SK-N-SH (cell line): Measurements from ENCODE around the gene NUDT7. TPM values are rescaled to one million over a fixed set of nuclear protein-coding genes. Genes with fewer than 3 reads are reported as not detected.

Experiments
- CTCF ChIA-PET: fragments of 300-600, 350-600 bp; formaldehyde crosslinking; extraction: SDS; loops from one replicate; lab custom pipeline; 2021; lab: Yijun Ruan, JAX
- POLR2A ChIA-PET: fragments of 350-600 bp; sonication (Branson Sonifier 250); formaldehyde crosslinking; extraction: SDS; loops from one replicate; lab custom pipeline; 2020; ENCODE audit warnings: antibody characterized with exemption, inconsistent platforms; lab: Yijun Ruan, JAX
- DNase-seq: peaks from one replicate; pipeline ENCODE4 v3.0.0; 2012
- H2AFZ ChIP-seq: fragments of 200-600 bp; sonication (generic); 2 replicates; pipeline ENCODE4 v1.8.1; 2016; ENCODE audit warnings: antibody characterized with exemption, mild to moderate bottlenecking, low read depth
- H3F3A ChIP-seq: fragments of 200-600 bp; sonication (generic); replicated peaks from 2 replicates; pipeline ENCODE3; 2016; ENCODE audit warnings: antibody characterized with exemption, mild to moderate bottlenecking; ENCODE audit not compliant: insufficient read depth
- H3K27ac ChIP-seq, 2 experiments: fragments of 200-500 bp in 1 of 2; fragments of 200-600 bp in 1 of 2; sonication (Bioruptor generic) in 1 of 2; sonication (generic), shearing (Covaris generic) in 1 of 2; 2 replicates each; pipeline versions ENCODE4 v1.5.1 to v1.6.1; 2014 to 2016; ENCODE audit warnings: low read depth in 2 of 2, inconsistent platforms in 1 of 2, low read length in 1 of 2, mild to moderate bottlenecking in 1 of 2, mixed read lengths in 1 of 2
- H3K27me3 ChIP-seq: fragments of 200-600 bp; sonication (generic), shearing (Covaris generic); 2 replicates; pipeline ENCODE4 v1.6.1; 2016; ENCODE audit warnings: mixed run types; ENCODE audit not compliant: insufficient read depth
- H3K36me3 ChIP-seq, 2 experiments: fragments of 200-500 bp in 1 of 2; fragments of 200-600 bp in 1 of 2; sonication (Bioruptor generic) in 1 of 2; sonication (generic) in 1 of 2; replicated peaks in 1 of 2; 2 replicates each; pipeline versions ENCODE3 to v1.5.1; 2014 to 2016; ENCODE audit warnings: low read length in 1 of 2, mild to moderate bottlenecking in 1 of 2; ENCODE audit not compliant: insufficient read depth in 2 of 2, control insufficient read depth in 1 of 2
- H3K4me1 ChIP-seq, 2 experiments: fragments of 200-500 bp in 1 of 2; fragments of 200-600 bp in 1 of 2; sonication (Bioruptor generic) in 1 of 2; sonication (generic), shearing (Covaris generic) in 1 of 2; 2 replicates each; pipeline versions ENCODE4 v1.5.1 to v1.6.1; 2014 to 2016; ENCODE audit warnings: low read depth in 1 of 2, low read length in 1 of 2, mixed run types in 1 of 2; ENCODE audit not compliant: insufficient read depth in 2 of 2, control insufficient read depth in 1 of 2
- H3K4me2 ChIP-seq: fragments of 200-600 bp; sonication (generic), shearing (Covaris generic); 2 replicates; pipeline ENCODE4 v1.6.1; 2017; ENCODE audit warnings: mixed run types
- H3K4me3 ChIP-seq, 2 experiments: fragments of 200-500 bp in 1 of 2; fragments of 200-600 bp in 1 of 2; sonication (Bioruptor generic) in 1 of 2; sonication (generic), shearing (Covaris generic) in 1 of 2; 2 replicates each; pipeline versions ENCODE4 v1.5.1 to v1.8.1; 2014 to 2016; ENCODE audit warnings: low read depth in 2 of 2, inconsistent platforms in 1 of 2, low read length in 1 of 2, mild to moderate bottlenecking in 1 of 2, mixed read lengths in 1 of 2, moderate library complexity in 1 of 2
- H3K79me2 ChIP-seq: fragments of 200-600 bp; sonication (generic); 2 replicates; pipeline ENCODE4 v1.8.1; 2017; ENCODE audit warnings: mild to moderate bottlenecking; ENCODE audit not compliant: insufficient read depth
- H3K9ac ChIP-seq: fragments of 200-600 bp; sonication (generic); 2 replicates; pipeline ENCODE4 v1.6.1; 2017; ENCODE audit warnings: mixed run types
- H3K9me2 ChIP-seq: fragments of 200-600 bp; sonication (generic); 2 replicates; pipeline ENCODE4 v1.6.1; 2017; ENCODE audit warnings: mixed run types
- H3K9me3 ChIP-seq: fragments of 200-600 bp; sonication (generic); 2 replicates; pipeline ENCODE4 v1.6.1; 2017; ENCODE audit warnings: mixed run types, mild to moderate bottlenecking, moderate library complexity
- H4K20me1 ChIP-seq: fragments of 200-600 bp; sonication (generic); 2 replicates; pipeline ENCODE4 v1.6.1; 2017; ENCODE audit warnings: mild to moderate bottlenecking, mixed run types; ENCODE audit not compliant: insufficient read depth
- CTCF ChIP-seq: fragments of 200-600 bp; sonication (generic); IDR thresholded peaks from 2 replicates; pipeline ENCODE4 v1.6.1; 2017; ENCODE audit warnings: antibody characterized with exemption, mild to moderate bottlenecking, moderate library complexity
- ELF1 ChIP-seq: IDR thresholded peaks from 2 replicates; pipeline ENCODE4 v1.4.0; 2012
- GABPA ChIP-seq: IDR thresholded peaks from 2 replicates; pipeline ENCODE4 v1.4.0; 2012; ENCODE audit warnings: low read depth, mild to moderate bottlenecking
- GATA2 ChIP-seq: sonication (generic); formaldehyde crosslinking; IDR thresholded peaks from 2 replicates; pipeline ENCODE4 v1.5.0; 2020; ENCODE audit warnings: mild to moderate bottlenecking, missing genetic modification reagents
- JUND ChIP-seq: IDR thresholded peaks from 2 replicates; pipeline ENCODE4 v1.4.0; 2012
- MEF2A ChIP-seq: IDR thresholded peaks from 2 replicates; pipeline ENCODE4 v1.4.0; 2012; ENCODE audit warnings: low read depth, borderline replicate concordance
- MXI1 ChIP-seq: IDR thresholded peaks from 2 replicates; pipeline ENCODE4 v1.6.1; 2012; ENCODE audit warnings: mild to moderate bottlenecking, low read depth, low read length, improper control_type of control experiment
- NFIC ChIP-seq: IDR thresholded peaks from 2 replicates; pipeline ENCODE4 v1.4.0; 2012; ENCODE audit warnings: borderline replicate concordance
- NRF1 ChIP-seq: IDR thresholded peaks from 2 replicates; pipeline ENCODE4 v1.6.1; 2012; ENCODE audit warnings: low read depth, mild to moderate bottlenecking, low read length
- PBX3 ChIP-seq: IDR thresholded peaks from 2 replicates; pipeline ENCODE4; 2012
- RAD21 ChIP-seq: IDR thresholded peaks from 2 replicates; pipeline ENCODE4 v1.6.1; 2012; ENCODE audit warnings: mild to moderate bottlenecking, low read length
- RCOR1 ChIP-seq: fragments of 150-350 bp; IDR thresholded peaks from 2 replicates; pipeline ENCODE4 v1.6.1; 2017; ENCODE audit warnings: antibody characterized with exemption, low read length
- REST ChIP-seq: IDR thresholded peaks from 2 replicates; pipeline ENCODE4 v1.6.1; 2012; ENCODE audit warnings: mild to moderate bottlenecking, low read depth, low read length, moderate library complexity
- RXRA ChIP-seq: IDR thresholded peaks from 2 replicates; pipeline ENCODE4 v1.4.0; 2012; ENCODE audit warnings: low read depth, mild to moderate bottlenecking, borderline replicate concordance
- SIN3A ChIP-seq: IDR thresholded peaks from 2 replicates; pipeline ENCODE4 v1.6.1; 2012; ENCODE audit warnings: low read depth, mild to moderate bottlenecking, low read length, moderate library complexity, borderline replicate concordance
- SMC3 ChIP-seq: IDR thresholded peaks from 2 replicates; pipeline ENCODE4 v1.6.1; 2012; ENCODE audit warnings: low read depth, low read length, improper control_type of control experiment
- TAF1 ChIP-seq: IDR thresholded peaks from 2 replicates; pipeline ENCODE4 v1.6.1; 2012; ENCODE audit warnings: low read depth, mild to moderate bottlenecking, low read length, moderate library complexity, borderline replicate concordance
- USF2 ChIP-seq: fragments of 150-350 bp; IDR thresholded peaks from 2 replicates; pipeline ENCODE4 v1.6.1; 2017; ENCODE audit warnings: antibody characterized with exemption, low read length, low read depth, borderline replicate concordance
- YY1 ChIP-seq: IDR thresholded peaks from 2 replicates; pipeline ENCODE4 v1.4.0; 2012; ENCODE audit warnings: low read depth, mild to moderate bottlenecking
- ZBTB33 ChIP-seq: IDR thresholded peaks from 2 replicates; pipeline ENCODE4 v1.4.0; 2012; ENCODE audit warnings: low read depth, borderline replicate concordance
- WGBS: methylation state at CpG from one replicate; pipeline ENCODE4 v1.1.6; 2017; ENCODE audit warnings: low lambda C conversion rate; 5-methylcytosine and 5-hydroxymethylcytosine counted together
- polyA plus RNA-seq, 3 experiments: library from polyadenylated mRNA; depleted of rRNA; stranded (reverse); fragments of >200 nt; gene quantifications; 2 replicates each; pipeline ENCODE4 v1.2.3, GENCODE V29; 2012

Gene NUDT7
- polyA plus RNA-seq, 1 of the 3 experiments (the other 2 are of a cell fraction) = 11.4 TPM

GRCh38 chr16:77696149-77696548, 26.2 kb upstream of the NUDT7 start:
- Histone ChIP-seq H3K27ac (no peak overlapping the region), H3K4me1 (no peaks in the 10 kb centered on the region), H3K36me3 (no peaks in the 10 kb centered on the region), H3K9ac (no peak overlapping the region), H3K79me2 (no peaks in the 10 kb centered on the region), H3K4me3 (no peak overlapping the region), H3F3A (no peaks in the 10 kb centered on the region), H3K27me3 (no peaks in the 10 kb centered on the region; the same call in 1 of the 2 replicates), H3K9me3 (no peaks in the 10 kb centered on the region), H3K9me2 (no peaks in the 10 kb centered on the region), H2AFZ (no peak overlapping the region), H4K20me1 (no peaks in the 10 kb centered on the region), H3K4me2 (no peak overlapping the region)
- TF ChIP-seq GABPA = no peak
- no peak for TF ChIP-seq RCOR1
- TF ChIP-seq ELF1 = no peak
- no peak for TF ChIP-seq RAD21
- no peak for TF ChIP-seq TAF1
- no peak for TF ChIP-seq JUND
- TF ChIP-seq GATA2 = no peak
- no peak for TF ChIP-seq NFIC
- TF ChIP-seq ZBTB33 = no peak
- ChIA-PET CTCF (no interaction called here), POLR2A (no interaction called here)
- DNase-seq = no peak

GRCh38 chr16:77700846-77701245, 21.5 kb upstream of the NUDT7 start:
- no peaks in the 10 kb centered on the region for H3K4me1 ChIP-seq
- no peak overlapping the region for H2AFZ ChIP-seq
- WGBS = 82% methylated on average over 1 of the region's 1 CpG
- H3K4me3 ChIP-seq = no peak overlapping the region
- no peaks in the 10 kb centered on the region for H3F3A ChIP-seq
- no peaks in the 10 kb centered on the region for H3K9me2 ChIP-seq
- POLR2A ChIA-PET = no interaction called here
- H3K27ac ChIP-seq = no peak overlapping the region
- no peak for DNase-seq
- TF ChIP-seq YY1 (no peak), RCOR1 (no peak), NRF1 (no peak), SIN3A (no peak), RXRA (no peak), PBX3 (no peak), SMC3 (no peak), NFIC (no peak), TAF1 (no peak), USF2 (no peak), GABPA (no peak), RAD21 (no peak), ELF1 (no peak), CTCF (no peak), MXI1 (no peak), MEF2A (no peak), REST (no peak)
- no peaks in the 10 kb centered on the region for H4K20me1 ChIP-seq
- no peaks in the 10 kb centered on the region for H3K9me3 ChIP-seq
- no peak overlapping the region for H3K4me2 ChIP-seq
- H3K79me2 ChIP-seq = no peaks in the 10 kb centered on the region
- no peaks in the 10 kb centered on the region; the same call in 1 of the 2 replicates for H3K27me3 ChIP-seq
- CTCF ChIA-PET = no interaction called here
- H3K36me3 ChIP-seq = no peaks in the 10 kb centered on the region
- H3K9ac ChIP-seq = no peak overlapping the region
